ENCODE results near the gene KRT23.

Gene KRT23

DNA sequence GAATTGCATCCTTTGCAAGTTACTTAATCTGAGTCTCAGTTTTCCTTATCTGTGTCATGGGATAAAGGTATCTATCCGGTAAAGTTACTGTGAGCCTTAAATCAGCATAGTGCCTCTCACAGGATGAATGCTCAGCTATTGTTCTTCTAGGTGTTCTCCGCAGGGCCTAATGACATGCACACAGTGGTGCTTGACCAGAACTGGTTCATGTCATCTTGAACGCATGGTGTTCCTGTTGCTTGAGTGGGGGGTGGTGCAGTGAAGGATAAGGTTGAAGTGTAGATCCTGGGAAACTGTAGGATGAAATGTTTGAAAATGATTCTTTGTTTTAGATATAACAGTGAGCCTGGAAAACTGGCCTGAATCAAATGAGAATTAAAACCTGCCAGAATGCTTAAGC lies 42.7 kb upstream of the KRT23 start:
- peak; percentile 65 for DNase-seq
- no peak overlapping the region for H3K9ac ChIP-seq (ENCODE audit: low read length)
- no peaks in the 10 kb centered on the region for H3K36me3 ChIP-seq (ENCODE audit: control insufficient read depth, insufficient read depth, low read length)
- H2BK5ac ChIP-seq (ENCODE audit: low read length): no peak overlapping the region
- no peaks in the 10 kb centered on the region for H3K79me1 ChIP-seq (ENCODE audit: low read length)
- H3K56ac ChIP-seq (ENCODE audit: low read length): no peak overlapping the region
- H3K23ac ChIP-seq (ENCODE audit: low read length): no peak overlapping the region
- no peak overlapping the region for H2BK15ac ChIP-seq (replicated peaks; ENCODE audit: low read depth)
- H3K27me3 ChIP-seq (ENCODE audit: insufficient read depth, low read length, poor library complexity): no peaks in the 10 kb centered on the region
- H3K4me3 ChIP-seq (ENCODE audit: low read length): no peak overlapping the region
- no peak overlapping the region for H2BK120ac ChIP-seq (ENCODE audit: low read depth, low read length)
- no peak overlapping the region for H3K18ac ChIP-seq (ENCODE audit: low read length)
- H4K8ac ChIP-seq (ENCODE audit: low read depth, low read length): no peak overlapping the region
- no CpG with 5 or more reads among the region's 3 CpGs for WGBS (ENCODE audit: extremely low coverage, insufficient coverage, low lambda C conversion rate)
- no peak overlapping the region for H3K4me2 ChIP-seq (ENCODE audit: low read length)
- no peaks in the 10 kb centered on the region for H3K4me1 ChIP-seq (ENCODE audit: control insufficient read depth, low read depth, low read length)
- H3K4ac ChIP-seq (ENCODE audit: low read depth, low read length): no peak overlapping the region
- H4K5ac ChIP-seq (ENCODE audit: low read length): no peak overlapping the region
- no peak overlapping the region for H2AK5ac ChIP-seq (ENCODE audit: low read length)
- no peaks in the 10 kb centered on the region for H3K79me2 ChIP-seq (ENCODE audit: control insufficient read depth, insufficient read depth, low read length)
- no peak overlapping the region for H3K27ac ChIP-seq (ENCODE audit: low read depth, low read length)

DNA sequence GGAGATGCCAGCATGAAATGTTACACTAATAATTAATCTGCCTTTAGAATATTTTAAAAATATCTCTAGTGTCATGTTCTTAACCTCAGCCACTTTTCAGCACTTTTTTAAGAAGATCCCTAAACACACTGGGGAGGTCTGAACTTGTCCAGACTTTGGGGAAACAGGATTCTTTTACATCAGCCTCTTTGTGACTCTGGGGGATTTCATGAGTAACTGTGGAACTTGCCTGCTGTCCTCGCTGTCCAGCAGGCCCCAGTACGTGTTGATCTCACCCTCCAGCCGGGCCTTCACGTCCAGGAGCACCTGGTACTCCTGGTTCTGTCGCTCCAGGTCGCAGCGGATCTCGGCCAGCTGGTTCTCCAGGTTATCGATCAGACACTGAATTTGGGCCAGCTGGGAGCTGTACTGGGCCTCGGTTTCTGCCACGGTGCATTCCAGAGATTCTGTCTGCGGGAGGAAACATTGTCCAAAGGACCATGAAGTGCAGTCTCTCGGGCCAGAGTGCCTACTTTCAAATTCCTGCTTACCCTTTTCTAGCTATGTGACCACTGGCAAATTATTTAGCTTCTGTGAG lies 41.2 kb upstream of the KRT23 start:
- H3K9ac ChIP-seq (ENCODE audit: low read length): no peak overlapping the region
- no CpG with 5 or more reads among the region's 13 CpGs for WGBS (ENCODE audit: extremely low coverage, insufficient coverage, low lambda C conversion rate)
- no peak overlapping the region for H2AK5ac ChIP-seq (ENCODE audit: low read length)
- no peak overlapping the region for H3K4me2 ChIP-seq (ENCODE audit: low read length)
- H4K5ac ChIP-seq (ENCODE audit: low read length): no peak overlapping the region
- H3K4ac ChIP-seq (ENCODE audit: low read depth, low read length): no peak overlapping the region
- H4K8ac ChIP-seq (ENCODE audit: low read depth, low read length): no peak overlapping the region
- H3K79me2 ChIP-seq (ENCODE audit: control insufficient read depth, insufficient read depth, low read length): no peaks in the 10 kb centered on the region
- H3K4me3 ChIP-seq (ENCODE audit: low read length): no peak overlapping the region
- H3K27ac ChIP-seq (ENCODE audit: low read depth, low read length): no peak overlapping the region
- H3K36me3 ChIP-seq (ENCODE audit: control insufficient read depth, insufficient read depth, low read length): no peaks in the 10 kb centered on the region
- H2BK120ac ChIP-seq (ENCODE audit: low read depth, low read length): no peak overlapping the region
- H2BK15ac ChIP-seq (replicated peaks; ENCODE audit: low read depth): no peak overlapping the region
- H3K27me3 ChIP-seq (ENCODE audit: insufficient read depth, low read length, poor library complexity): no peaks in the 10 kb centered on the region
- H2BK5ac ChIP-seq (ENCODE audit: low read length): no peak overlapping the region
- H3K18ac ChIP-seq (ENCODE audit: low read length): no peak overlapping the region
- no peaks in the 10 kb centered on the region for H3K79me1 ChIP-seq (ENCODE audit: low read length)
- DNase-seq: no peak
- H3K56ac ChIP-seq (ENCODE audit: low read length): no peak overlapping the region
- H3K4me1 ChIP-seq (ENCODE audit: control insufficient read depth, low read depth, low read length): no peaks in the 10 kb centered on the region
- no peak overlapping the region for H3K23ac ChIP-seq (ENCODE audit: low read length)

DNA sequence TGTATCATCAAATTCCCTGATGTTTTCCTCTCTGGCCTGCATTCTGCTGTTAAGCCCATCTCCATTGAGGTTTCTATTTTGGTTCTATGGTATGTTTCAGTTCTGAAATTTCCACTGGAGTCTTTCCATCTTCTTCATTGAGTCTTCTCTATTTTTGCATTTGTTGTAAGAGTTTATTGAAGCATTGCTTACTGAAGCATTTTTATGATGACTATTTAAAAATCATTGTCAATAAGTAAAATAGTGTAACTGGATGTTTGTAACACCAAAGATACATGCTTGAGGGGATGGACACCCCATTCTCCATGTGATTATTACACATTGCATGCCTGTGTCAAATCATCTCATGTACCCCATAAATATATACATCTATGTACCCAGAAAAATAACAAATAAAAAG lies 38.1 kb upstream of the KRT23 start:
- Histone ChIP-seq H3K79me2 (ENCODE audit: control insufficient read depth, insufficient read depth, low read length) (no peaks in the 10 kb centered on the region), H2BK5ac (ENCODE audit: low read length) (no peak overlapping the region), H2BK120ac (ENCODE audit: low read depth, low read length) (no peak overlapping the region), H3K23ac (ENCODE audit: low read length) (no peak overlapping the region), H3K9ac (ENCODE audit: low read length) (no peak overlapping the region), H3K79me1 (ENCODE audit: low read length) (no peaks in the 10 kb centered on the region), H4K5ac (ENCODE audit: low read length) (no peak overlapping the region), H3K27ac (ENCODE audit: low read depth, low read length) (no peak overlapping the region), H3K36me3 (ENCODE audit: control insufficient read depth, insufficient read depth, low read length) (no peaks in the 10 kb centered on the region), H2BK15ac (replicated peaks; ENCODE audit: low read depth) (no peak overlapping the region), H3K4ac (ENCODE audit: low read depth, low read length) (no peak overlapping the region), H3K4me1 (ENCODE audit: control insufficient read depth, low read depth, low read length) (no peaks in the 10 kb centered on the region), H3K56ac (ENCODE audit: low read length) (no peak overlapping the region), H3K4me3 (ENCODE audit: low read length) (no peak overlapping the region), H3K18ac (ENCODE audit: low read length) (no peak overlapping the region), H3K27me3 (ENCODE audit: insufficient read depth, low read length, poor library complexity) (no peaks in the 10 kb centered on the region), H4K8ac (ENCODE audit: low read depth, low read length) (no peak overlapping the region), H2AK5ac (ENCODE audit: low read length) (no peak overlapping the region), H3K4me2 (ENCODE audit: low read length) (no peak overlapping the region)
- DNase-seq: no peak

DNA sequence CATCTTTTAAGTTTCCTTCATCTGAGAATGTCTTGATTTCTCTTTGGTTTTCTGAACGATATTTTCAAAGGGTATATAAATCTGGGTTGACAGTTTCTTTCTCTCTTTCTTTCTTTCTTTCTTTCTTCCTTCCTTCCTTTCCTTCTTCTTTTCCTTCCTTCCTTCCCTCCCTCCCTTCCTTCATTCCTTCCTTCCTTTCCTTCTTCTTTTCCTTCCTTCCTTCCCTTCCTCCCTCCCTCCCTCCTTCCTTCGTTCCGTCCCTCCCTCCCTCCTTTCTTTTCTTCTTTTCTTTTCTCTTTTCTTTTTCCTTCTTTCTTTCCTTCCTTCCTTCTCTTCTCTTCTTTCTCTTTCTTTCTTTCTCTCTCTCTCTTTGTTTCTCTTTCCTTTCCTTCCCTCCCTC lies 36.9 kb upstream of the KRT23 start:
- Histone ChIP-seq H3K4me1 (ENCODE audit: control insufficient read depth, low read depth, low read length) (no peaks in the 10 kb centered on the region), H2BK15ac (replicated peaks; ENCODE audit: low read depth) (no peak overlapping the region), H3K18ac (ENCODE audit: low read length) (no peak overlapping the region), H3K23ac (ENCODE audit: low read length) (no peak overlapping the region), H2BK5ac (ENCODE audit: low read length) (no peak overlapping the region), H2BK120ac (ENCODE audit: low read depth, low read length) (no peak overlapping the region), H3K56ac (ENCODE audit: low read length) (no peak overlapping the region), H3K27me3 (ENCODE audit: insufficient read depth, low read length, poor library complexity) (no peaks in the 10 kb centered on the region), H4K8ac (ENCODE audit: low read depth, low read length) (no peak overlapping the region), H3K79me2 (ENCODE audit: control insufficient read depth, insufficient read depth, low read length) (no peaks in the 10 kb centered on the region), H3K9ac (ENCODE audit: low read length) (no peak overlapping the region), H2AK5ac (ENCODE audit: low read length) (no peak overlapping the region), H3K4me3 (ENCODE audit: low read length) (no peak overlapping the region), H4K5ac (ENCODE audit: low read length) (no peak overlapping the region), H3K4me2 (ENCODE audit: low read length) (no peak overlapping the region), H3K36me3 (ENCODE audit: control insufficient read depth, insufficient read depth, low read length) (no peaks in the 10 kb centered on the region), H3K4ac (ENCODE audit: low read depth, low read length) (no peak overlapping the region), H3K79me1 (ENCODE audit: low read length) (no peaks in the 10 kb centered on the region), H3K27ac (ENCODE audit: low read depth, low read length) (no peak overlapping the region)
- 100% methylated on average over 2 of the region's 3 CpGs for WGBS (ENCODE audit: extremely low coverage, insufficient coverage, low lambda C conversion rate)
- no peak for DNase-seq

DNA sequence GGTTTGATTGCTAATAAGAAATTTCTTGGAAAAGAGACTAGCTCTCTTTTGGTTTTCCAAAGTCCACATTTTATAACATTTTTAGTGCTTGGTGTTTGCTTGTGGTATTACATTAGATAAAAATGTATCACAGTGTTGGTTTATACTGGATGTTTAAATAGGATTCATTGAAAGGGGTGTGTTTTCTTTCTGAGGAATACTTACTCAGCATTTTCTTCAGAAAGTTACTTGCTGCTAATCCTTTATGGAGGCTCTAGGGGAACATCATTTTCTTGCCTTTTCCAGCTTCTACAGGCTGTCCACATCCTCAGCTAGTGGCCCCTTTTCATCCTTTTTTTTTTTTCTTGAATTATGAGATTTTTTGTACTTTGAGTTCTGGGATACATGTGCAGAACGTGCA lies 30.1 kb upstream of the KRT23 start:
- Histone ChIP-seq H3K9ac (ENCODE audit: low read length) (no peak overlapping the region), H4K8ac (ENCODE audit: low read depth, low read length) (no peak overlapping the region), H2BK120ac (ENCODE audit: low read depth, low read length) (no peak overlapping the region), H3K23ac (ENCODE audit: low read length) (no peak overlapping the region), H2BK5ac (ENCODE audit: low read length) (no peak overlapping the region), H3K4me3 (ENCODE audit: low read length) (no peak overlapping the region), H3K36me3 (ENCODE audit: control insufficient read depth, insufficient read depth, low read length) (no peaks in the 10 kb centered on the region), H2AK5ac (ENCODE audit: low read length) (no peak overlapping the region), H3K79me2 (ENCODE audit: control insufficient read depth, insufficient read depth, low read length) (no peaks in the 10 kb centered on the region), H3K56ac (ENCODE audit: low read length) (no peak overlapping the region), H3K27ac (ENCODE audit: low read depth, low read length) (no peak overlapping the region), H2BK15ac (replicated peaks; ENCODE audit: low read depth) (no peak overlapping the region), H4K5ac (ENCODE audit: low read length) (no peak overlapping the region), H3K4me1 (ENCODE audit: control insufficient read depth, low read depth, low read length) (no peaks in the 10 kb centered on the region), H3K27me3 (ENCODE audit: insufficient read depth, low read length, poor library complexity) (no peaks in the 10 kb centered on the region), H3K18ac (ENCODE audit: low read length) (no peak overlapping the region), H3K4ac (ENCODE audit: low read depth, low read length) (no peak overlapping the region), H3K79me1 (ENCODE audit: low read length) (no peaks in the 10 kb centered on the region), H3K4me2 (ENCODE audit: low read length) (no peak overlapping the region)
- no CpG with 5 or more reads among the region's 1 CpG for WGBS (ENCODE audit: extremely low coverage, insufficient coverage, low lambda C conversion rate)
- no peak for DNase-seq

DNA sequence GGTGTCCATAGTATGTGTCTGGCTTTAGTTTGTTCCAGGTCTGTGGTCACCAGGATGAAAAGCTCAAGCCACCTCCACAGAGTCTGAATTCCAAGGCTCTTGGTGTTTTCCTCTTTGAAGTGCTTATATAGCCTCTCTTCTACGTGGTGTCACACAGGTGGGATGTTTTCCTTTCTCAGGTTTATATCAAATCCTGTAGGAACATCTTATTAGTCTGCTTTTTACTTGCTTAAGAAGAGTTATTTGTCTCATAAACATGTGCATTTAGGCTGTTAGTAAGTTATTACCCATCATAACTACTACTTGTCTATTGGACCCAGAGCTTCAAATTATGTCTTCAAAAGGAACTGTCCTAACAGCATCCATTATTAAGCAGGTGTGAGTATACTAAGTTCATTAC lies 29.4 kb upstream of the KRT23 start, which contains the start of gene KRT39:
Gene KRT39, minus strand, starts transcription at position 101 of the 400 bp plus-strand sequence. Its CDS starts 92 bp downstream, at position 9.
- no peak within 1 kb of the TSS for H2BK15ac ChIP-seq (replicated peaks; ENCODE audit: low read depth)
- H2BK5ac ChIP-seq (ENCODE audit: low read length): no peak within 1 kb of the TSS
- no peak within 1 kb of the TSS for H3K4me2 ChIP-seq (ENCODE audit: low read length)
- H3K4me3 ChIP-seq (ENCODE audit: low read length): no peak within 1 kb of the TSS
- no peak within 1 kb of the TSS for H4K5ac ChIP-seq (ENCODE audit: low read length)
- no peaks in the 10 kb centered on the region for H3K36me3 ChIP-seq (ENCODE audit: control insufficient read depth, insufficient read depth, low read length)
- WGBS (ENCODE audit: extremely low coverage, insufficient coverage, low lambda C conversion rate): no CpG with 5 or more reads among the region's 1 CpG
- no peak for DNase-seq
- H3K4me1 ChIP-seq (ENCODE audit: control insufficient read depth, low read depth, low read length): no peaks in the 10 kb centered on the region
- H3K4ac ChIP-seq (ENCODE audit: low read depth, low read length): no peak within 1 kb of the TSS
- H2AK5ac ChIP-seq (ENCODE audit: low read length): no peak within 1 kb of the TSS
- no peak within 1 kb of the TSS for H3K56ac ChIP-seq (ENCODE audit: low read length)
- H2BK120ac ChIP-seq (ENCODE audit: low read depth, low read length): no peak within 1 kb of the TSS
- H3K9ac ChIP-seq (ENCODE audit: low read length): no peak within 1 kb of the TSS
- no peak within 1 kb of the TSS for H3K27ac ChIP-seq (ENCODE audit: low read depth, low read length)
- H4K8ac ChIP-seq (ENCODE audit: low read depth, low read length): no peak within 1 kb of the TSS
- no peaks in the 10 kb centered on the region for H3K27me3 ChIP-seq (ENCODE audit: insufficient read depth, low read length, poor library complexity)
- H3K79me2 ChIP-seq (ENCODE audit: control insufficient read depth, insufficient read depth, low read length): no peaks in the 10 kb centered on the region
- H3K18ac ChIP-seq (ENCODE audit: low read length): no peak within 1 kb of the TSS
- H3K79me1 ChIP-seq (ENCODE audit: low read length): no peaks in the 10 kb centered on the region
- no peak within 1 kb of the TSS for H3K23ac ChIP-seq (ENCODE audit: low read length)
